SH-SY5Y (cell line): ENCODE data around the gene HEG1.

ENCODE experiments used
- GATA2 ChIP-seq: IDR thresholded peaks from 2 replicates; pipeline ENCODE4 v1.6.1; 2011; ENCODE audit warnings: mild to moderate bottlenecking, low read depth, low read length
- GATA3 ChIP-seq: IDR thresholded peaks from 2 replicates; pipeline ENCODE4 v1.6.1; 2011; ENCODE audit warnings: low read depth, mild to moderate bottlenecking, low read length, moderate library complexity

DNA sequence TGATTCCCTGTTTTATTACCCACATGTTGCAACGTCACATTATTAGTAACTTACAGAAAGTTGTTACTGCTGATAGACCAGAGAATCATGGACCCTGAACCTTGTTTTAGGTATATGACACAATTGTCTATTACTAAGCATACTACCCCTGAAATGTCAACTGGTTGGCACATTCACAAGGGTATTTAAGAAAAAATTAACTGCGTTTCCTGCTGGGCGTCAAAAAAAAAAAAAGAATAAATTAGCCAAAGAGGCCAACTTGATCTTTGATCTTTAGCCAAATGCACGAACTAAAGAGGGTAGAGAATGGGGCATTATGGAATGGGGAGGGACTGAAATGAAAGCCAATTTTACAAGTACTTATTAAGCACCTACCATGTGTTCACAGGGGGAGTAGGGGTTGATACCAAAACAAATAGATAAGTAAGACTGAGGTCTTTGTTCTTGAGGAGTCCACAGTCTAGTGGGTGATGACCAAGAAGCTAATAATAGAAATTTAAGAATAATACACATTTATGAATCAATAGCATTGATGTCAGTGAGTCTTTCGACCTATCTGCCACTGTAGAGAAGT, 103.4 kb downstream of the HEG1 start:
- TF ChIP-seq GATA2 (no peak), GATA3 (no peak)
